Measurements from ENCODE around the gene ARMC10.

- TF ChIP-seq CTCF (IDR thresholded peaks at IDR 0.05; ENCODE audit: low read depth, low read length) = no peak
- no peak for TF ChIP-seq POLR2A (IDR thresholded peaks at IDR 0.05; ENCODE audit: extremely low read depth, insufficient read length)
- no peak for TF ChIP-seq MYC (IDR thresholded peaks at IDR 0.05; ENCODE audit: low read depth, low read length)
These were observed 58.2 kb downstream of the ARMC10 start for GRCh38 chr7:103132995-103133688.
